IMR-90 (cell line): ENCODE results near the gene ODAD3. TPM values are rescaled to one million over a fixed set of nuclear protein-coding genes. Genes with fewer than 3 reads are reported as not detected.
A peak's percentile ranks its signal among the peaks of the same experiment; 100 is the strongest.
"Not testable (repeated sequence)": the region's sequence is repeated elsewhere in the genome, so short reads cannot be mapped to it uniquely, and the experiment has no call there.

ENCODE experiments used
- ATAC-seq: fragments of 200-7000 bp; cut with Tn5 transposase; 2 replicates; pipeline ENCODE4 v1.9.1; 2020; ENCODE audit warnings: low read depth, mild to moderate bottlenecking, moderate library complexity
- BruUV-seq: library from RNA; stranded (reverse); fragments of 400-500 nt; replicated peaks from 2 replicates; lab custom pipeline; 2021; lab: Mats Ljungman, UMichigan
- CTCF ChIA-PET: fragments of 300-600 bp; formaldehyde crosslinking; extraction: SDS; loops from one replicate; lab custom pipeline; 2021; ENCODE audit warnings: antibody characterized with exemption; lab: Yijun Ruan, JAX
- POLR2A ChIA-PET: fragments of 300-600 bp; sonication (Branson Sonifier 250); formaldehyde crosslinking; loops from one replicate; lab custom pipeline; 2022; ENCODE audit warnings: antibody characterized with exemption; ENCODE audit not compliant: unreplicated experiment; lab: Charles Lee
- DNase-seq: peaks from one replicate; pipeline ENCODE4 v3.0.0; 2013
- H2AFZ ChIP-seq: replicated peaks from 2 replicates; pipeline ENCODE3; 2013; ENCODE audit warnings: low read length, mild to moderate bottlenecking; ENCODE audit not compliant: poor library complexity
- H2AK5ac ChIP-seq: 2 replicates; pipeline ENCODE4 v1.6.1; 2013; ENCODE audit warnings: low read depth, low read length, inconsistent platforms
- H2AK9ac ChIP-seq: replicated peaks from 2 replicates; pipeline ENCODE3; 2013; ENCODE audit warnings: mild to moderate bottlenecking, low read depth, low read length, moderate library complexity; ENCODE audit not compliant: poor library complexity
- H2BK120ac ChIP-seq: 2 replicates; pipeline ENCODE4 v1.6.1; 2013; ENCODE audit warnings: low read depth, low read length, inconsistent platforms
- H2BK15ac ChIP-seq: 3 replicates; pipeline ENCODE4 v1.6.1; 2013; ENCODE audit warnings: low read depth, low read length, inconsistent platforms
- H2BK20ac ChIP-seq: 2 replicates; pipeline ENCODE4 v1.6.1; 2013; ENCODE audit warnings: low read depth, mild to moderate bottlenecking, inconsistent platforms, low read length, moderate library complexity
- H2BK5ac ChIP-seq: 2 replicates; pipeline ENCODE4 v1.6.1; 2013; ENCODE audit warnings: mild to moderate bottlenecking, low read depth, low read length, inconsistent platforms; ENCODE audit not compliant: poor library complexity, severe bottlenecking
- H3K14ac ChIP-seq: replicated peaks from 2 replicates; pipeline ENCODE4 v1.6.1; 2013; ENCODE audit warnings: low read depth, low read length, inconsistent platforms
- H3K18ac ChIP-seq: 2 replicates; pipeline ENCODE4 v1.6.1; 2013; ENCODE audit warnings: low read depth, low read length, control low read depth
- H3K23ac ChIP-seq: 2 replicates; pipeline ENCODE4 v1.6.1; 2013; ENCODE audit warnings: low read depth, low read length, inconsistent platforms
- H3K27ac ChIP-seq: 2 replicates; pipeline ENCODE4 v1.5.1; 2013; ENCODE audit warnings: mild to moderate bottlenecking, control low read depth, low read length; ENCODE audit not compliant: insufficient read depth
- H3K27me3 ChIP-seq: 2 replicates; pipeline ENCODE4 v1.6.1; 2013; ENCODE audit warnings: low read length; ENCODE audit not compliant: control insufficient read depth, insufficient read depth
- H3K36me3 ChIP-seq: 2 replicates; pipeline ENCODE4 v1.6.1; 2013; ENCODE audit warnings: low read length, mixed read lengths; ENCODE audit not compliant: control insufficient read depth, insufficient read depth
- H3K4ac ChIP-seq: 2 replicates; pipeline ENCODE4 v1.6.1; 2013; ENCODE audit warnings: low read depth, low read length, inconsistent platforms
- H3K4me1 ChIP-seq: 2 replicates; pipeline ENCODE4 v1.6.1; 2013; ENCODE audit warnings: low read length, mixed read lengths; ENCODE audit not compliant: control insufficient read depth, insufficient read depth
- H3K4me2 ChIP-seq: 2 replicates; pipeline ENCODE4 v1.6.1; 2013; ENCODE audit warnings: low read depth, mild to moderate bottlenecking, control low read depth, low read length, moderate library complexity
- H3K4me3 ChIP-seq: 2 replicates; pipeline ENCODE4 v1.5.1; 2013; ENCODE audit warnings: low read depth, mild to moderate bottlenecking, control low read depth, low read length, moderate library complexity; ENCODE audit not compliant: insufficient read depth
- H3K56ac ChIP-seq: 2 replicates; pipeline ENCODE4 v1.6.1; 2013; ENCODE audit warnings: low read length, inconsistent platforms; ENCODE audit not compliant: insufficient read depth; ENCODE audit errors: extremely low read depth
- H3K79me1 ChIP-seq, 2 experiments: 2 replicates each; pipeline ENCODE4 v1.6.1; 2013; ENCODE audit warnings: low read length in 2 of 2, inconsistent platforms in 1 of 2, low read depth in 1 of 2
- H3K9ac ChIP-seq: 2 replicates; pipeline ENCODE4 v1.6.1; 2013; ENCODE audit warnings: low read depth, low read length, control low read depth
- H3K9me1 ChIP-seq: 2 replicates; pipeline ENCODE4 v1.6.1; 2013; ENCODE audit warnings: low read length, inconsistent platforms; ENCODE audit not compliant: insufficient read depth
- H3K9me3 ChIP-seq: 2 replicates; pipeline ENCODE4 v1.6.1; 2013; ENCODE audit warnings: low read length; ENCODE audit not compliant: control insufficient read depth, insufficient read depth
- H4K20me1 ChIP-seq: 2 replicates; pipeline ENCODE4 v1.6.1; 2013; ENCODE audit warnings: low read length, inconsistent platforms; ENCODE audit not compliant: insufficient read depth
- H4K5ac ChIP-seq: 2 replicates; pipeline ENCODE4 v1.6.1; 2013; ENCODE audit warnings: mild to moderate bottlenecking, low read depth, low read length, control low read depth
- H4K8ac ChIP-seq, 2 experiments: 2 replicates each; pipeline ENCODE4 v1.6.1; 2013; ENCODE audit warnings: low read depth in 2 of 2, low read length in 2 of 2, control low read depth in 1 of 2, inconsistent platforms in 1 of 2
- H4K91ac ChIP-seq: 2 replicates; pipeline ENCODE4 v1.6.1; 2013; ENCODE audit warnings: low read depth, low read length, inconsistent platforms; ENCODE audit not compliant: insufficient read depth
- WGBS, 2 experiments: methylation state at CpG; one replicate each; pipeline versions ENCODE4 v1.1.5 to v1.1.7; 2013; ENCODE audit warnings: missing lambda C conversion rate in 2 of 2; ENCODE audit not compliant: insufficient read length in 1 of 2; ENCODE audit errors: extremely low coverage in 2 of 2; 5-methylcytosine and 5-hydroxymethylcytosine counted together
- dilution Hi-C: fragments of 300-500 bp; cut with HindIII; formaldehyde crosslinking; loops from one replicate; pipeline ENCODE4 v1.14.3; 2018; ENCODE audit warnings: low sequenced_read_pairs; ENCODE audit not compliant: unreplicated experiment
- in situ Hi-C: fragments of 300-500 bp; cut with MboI; formaldehyde crosslinking; loops from 3 replicates; pipeline ENCODE4 v1.14.3; 2019; ENCODE audit warnings: low sequenced_read_pairs, inconsistent platforms, mixed read lengths
- intact Hi-C: fragments of 100-400 bp; cut with micrococcal nuclease; formaldehyde crosslinking; loops from 2 replicates; pipeline ENCODE4 v1.10.0; 2022
- polyA plus RNA-seq, 3 experiments: library from polyadenylated mRNA; depleted of rRNA; stranded (reverse); fragments of >200 nt; gene quantifications; 2 replicates each; pipeline ENCODE4 v1.2.3, GENCODE V29; 2012; ENCODE audit warnings: low replicate concordance in 1 of 3
- total RNA-seq: library from RNA; depleted of rRNA; stranded (reverse); fragments of >200 nt; gene quantifications from 2 replicates; pipeline ENCODE4 v1.2.3, GENCODE V29; 2012

ODAD3 gene
- total and polyA plus RNA-seq, 2 of the 4 experiments (the other 2 are of a cell fraction): under 0.01 to 0.44 TPM

GRCh38 chr19:11406703-11407236 lies 28.2 kb downstream of the ODAD3 start:
- BruUV-seq: not testable (repeated sequence)

More at GRCh38 chr19:11406703-11407236, 28.2 kb downstream of the ODAD3 start:
- H3K9me3 ChIP-seq, dilution Hi-C loops, H3K23ac ChIP-seq, H3K4me3 ChIP-seq, H2AK5ac ChIP-seq, H4K20me1 ChIP-seq, H3K9ac ChIP-seq, H3K27ac ChIP-seq, H4K91ac ChIP-seq, H3K4ac ChIP-seq, H3K9me1 ChIP-seq, H3K79me1 ChIP-seq, H4K8ac ChIP-seq, H2BK15ac ChIP-seq, in situ Hi-C loops, H2AK9ac ChIP-seq, H2BK20ac ChIP-seq, intact Hi-C loops, H3K36me3 ChIP-seq, POLR2A ChIA-PET, H3K4me1 ChIP-seq, DNase-seq, H2BK120ac ChIP-seq, H3K4me2 ChIP-seq, H3K14ac ChIP-seq, H3K56ac ChIP-seq, ATAC-seq, H4K5ac ChIP-seq, H3K18ac ChIP-seq, H2BK5ac ChIP-seq, H3K27me3 ChIP-seq: not testable (repeated sequence)
- WGBS, 2 experiments: 83% methylated on average over 3 of the region's 12 CpGs; no CpG with 5 or more reads in 1 of the 2 experiments
- CTCF ChIA-PET: interaction anchor here (0.9 kb wide), 1 partner anchor 25 kb away, joined by 4 read pairs; no protein-coding TSS in a partner anchor
- peak overlapping the region; percentile 65 for H2AFZ ChIP-seq
